ENCODE measurements around the gene BCLAF1. TPM values are rescaled to one million over a fixed set of nuclear protein-coding genes. Genes with fewer than 3 reads are reported as not detected.

BCLAF1 gene
- total and polyA plus RNA-seq, 9 of the 15 experiments (the other 6 are each of a cell fraction or from before 2014, with no cell fraction given), result 65.4 to 286 (median 165) TPM

- TF ChIP-seq MCM5 (IDR thresholded peaks at IDR 0.05; ENCODE audit: low read depth) (no peak), FOXA1 (IDR thresholded peaks at IDR 0.05; ENCODE audit: borderline replicate concordance) (no peak), DDX20 (tag; IDR thresholded peaks at IDR 0.05; ENCODE audit: low read depth) (0 out of 2 replicates have a peak, but pooled peaks have one; percentile 14), ATF6 (CRISPR knock-in tag; IDR thresholded peaks at IDR 0.05) (peak; percentile 45; the same call in 1 of the 2 replicates), RNF2 (IDR thresholded peaks at IDR 0.05) (peak; percentile 4; the same call in 1 of the 2 replicates), USF2 (CRISPR knock-in tag; IDR thresholded peaks at IDR 0.05) (no peak), CTBP1 (IDR thresholded peaks at IDR 0.05; ENCODE audit: borderline replicate concordance) (no peak), CEBPG (CRISPR knock-in tag; IDR thresholded peaks at IDR 0.05) (peak; percentile 72), CEBPG (tag; conservative IDR thresholded peaks at IDR 0.05 in 1 of 2, IDR thresholded peaks at IDR 0.05 in 1 of 2) (peak; percentile 97 to 98), REST (IDR thresholded peaks at IDR 0.05; ENCODE audit: borderline replicate concordance) (peak; percentile 85), REST (CRISPR knock-in tag; IDR thresholded peaks at IDR 0.05; ENCODE audit: low read depth) (no peak), SAFB2 (IDR thresholded peaks at IDR 0.05; ENCODE audit: borderline replicate concordance, low read depth, low read length, severe bottlenecking) (no peak), DEAF1 (CRISPR knock-in tag; IDR thresholded peaks at IDR 0.05) (peak; percentile 99), MEF2D (tag; conservative IDR thresholded peaks at IDR 0.05; ENCODE audit: low read depth) (no peak), GTF2E2 (tag; IDR thresholded peaks at IDR 0.05) (peak; percentile 72; the same call in 1 of the 2 replicates)
Measured at GRCh38 chr6:136226027-136226673, 63.5 kb downstream of the BCLAF1 start (continued).
